ENCODE data around the gene C1orf141.

C1orf141 gene

DNA sequence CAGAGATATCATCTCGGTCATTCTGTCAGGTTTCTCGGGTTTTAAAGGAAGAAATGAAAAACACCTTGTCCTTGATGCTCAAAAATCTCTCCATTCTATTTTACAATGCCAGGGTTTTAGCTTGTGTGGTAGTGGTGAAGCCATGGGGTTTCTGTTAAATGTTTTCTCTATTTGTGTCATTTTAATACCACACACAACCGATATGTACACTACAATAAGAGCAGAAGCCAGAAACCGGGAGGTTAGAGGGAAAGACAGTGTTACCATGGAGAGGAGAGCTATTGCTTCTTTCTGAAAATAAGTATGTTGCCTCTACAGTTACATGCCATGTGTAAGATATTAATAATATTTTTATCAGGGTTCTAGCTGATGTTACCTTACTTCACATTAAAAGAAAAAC is 83.6 kb downstream of the C1orf141 start:
- DNase-seq (ENCODE audit: extremely low read depth, low read depth), result no peak
- H3K4me3 ChIP-seq (replicated peaks; ENCODE audit: low read depth, low read length), result no peak overlapping the region
- TF ChIP-seq, protein P1, sequence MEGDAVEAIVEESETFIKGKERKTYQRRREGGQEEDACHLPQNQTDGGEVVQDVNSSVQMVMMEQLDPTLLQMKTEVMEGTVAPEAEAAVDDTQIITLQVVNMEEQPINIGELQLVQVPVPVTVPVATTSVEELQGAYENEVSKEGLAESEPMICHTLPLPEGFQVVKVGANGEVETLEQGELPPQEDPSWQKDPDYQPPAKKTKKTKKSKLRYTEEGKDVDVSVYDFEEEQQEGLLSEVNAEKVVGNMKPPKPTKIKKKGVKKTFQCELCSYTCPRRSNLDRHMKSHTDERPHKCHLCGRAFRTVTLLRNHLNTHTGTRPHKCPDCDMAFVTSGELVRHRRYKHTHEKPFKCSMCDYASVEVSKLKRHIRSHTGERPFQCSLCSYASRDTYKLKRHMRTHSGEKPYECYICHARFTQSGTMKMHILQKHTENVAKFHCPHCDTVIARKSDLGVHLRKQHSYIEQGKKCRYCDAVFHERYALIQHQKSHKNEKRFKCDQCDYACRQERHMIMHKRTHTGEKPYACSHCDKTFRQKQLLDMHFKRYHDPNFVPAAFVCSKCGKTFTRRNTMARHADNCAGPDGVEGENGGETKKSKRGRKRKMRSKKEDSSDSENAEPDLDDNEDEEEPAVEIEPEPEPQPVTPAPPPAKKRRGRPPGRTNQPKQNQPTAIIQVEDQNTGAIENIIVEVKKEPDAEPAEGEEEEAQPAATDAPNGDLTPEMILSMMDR (IDR thresholded peaks at IDR 0.05; ENCODE audit: low read depth, low read length, missing control alignments), result no peak

GRCh38 chr1:67044631-67045270 is 90.0 kb downstream of the C1orf141 start:
- no peak for DNase-seq (ENCODE audit: extremely low read depth, low read depth)
- TF ChIP-seq, protein P1 (IDR thresholded peaks at IDR 0.05; ENCODE audit: low read depth, low read length, missing control alignments), result no peak
- no peak overlapping the region for H3K4me3 ChIP-seq (replicated peaks; ENCODE audit: low read depth, low read length)

GRCh38 chr1:67043366-67043765 is 91.4 kb downstream of the C1orf141 start:
- H3K4me3 ChIP-seq (replicated peaks; ENCODE audit: low read depth, low read length), result no peak overlapping the region
- DNase-seq (ENCODE audit: extremely low read depth, low read depth), result no peak
- TF ChIP-seq, protein P1 (IDR thresholded peaks at IDR 0.05; ENCODE audit: low read depth, low read length, missing control alignments), result no peak

All from HFF-Myc (cell line).